Measurements from ENCODE around the gene LACRT.

LACRT gene

DNA sequence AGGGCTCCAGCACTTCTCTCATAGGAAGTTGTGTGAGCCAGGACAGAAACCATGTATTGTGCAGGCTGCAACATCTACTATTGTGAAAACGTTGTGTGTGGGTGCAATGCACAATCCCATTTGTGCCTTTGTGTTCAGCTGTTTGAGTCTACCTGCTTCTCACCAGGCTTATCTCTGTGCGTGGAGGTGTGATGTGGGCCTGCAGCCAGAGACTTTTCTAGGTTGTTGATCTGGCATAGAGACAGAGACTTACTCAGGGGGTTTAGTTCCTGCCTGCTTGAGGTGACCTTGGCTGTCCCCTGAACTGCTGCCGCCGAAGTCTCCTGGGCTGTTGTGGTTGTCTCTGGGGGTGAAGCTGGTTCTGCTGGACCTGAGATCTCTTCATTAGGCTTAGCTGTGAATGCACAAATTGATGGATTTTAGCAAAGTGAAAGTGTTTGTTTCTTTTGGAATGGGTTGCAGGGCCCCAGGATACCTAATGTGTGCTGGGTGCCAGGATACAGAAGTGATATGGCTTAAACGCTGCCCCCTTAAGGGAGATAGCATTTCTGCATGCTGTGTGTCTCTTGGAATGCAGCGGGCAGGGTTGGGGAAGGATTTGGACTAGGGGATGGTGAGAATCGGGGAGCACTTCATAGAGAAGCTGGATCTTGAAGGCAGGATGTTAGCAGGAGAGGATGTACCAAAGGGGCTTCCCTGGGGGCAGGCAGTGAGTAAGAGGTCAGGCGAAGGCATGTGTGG is 2.5 kb downstream of the LACRT start:
- no peak for DNase-seq

DNA sequence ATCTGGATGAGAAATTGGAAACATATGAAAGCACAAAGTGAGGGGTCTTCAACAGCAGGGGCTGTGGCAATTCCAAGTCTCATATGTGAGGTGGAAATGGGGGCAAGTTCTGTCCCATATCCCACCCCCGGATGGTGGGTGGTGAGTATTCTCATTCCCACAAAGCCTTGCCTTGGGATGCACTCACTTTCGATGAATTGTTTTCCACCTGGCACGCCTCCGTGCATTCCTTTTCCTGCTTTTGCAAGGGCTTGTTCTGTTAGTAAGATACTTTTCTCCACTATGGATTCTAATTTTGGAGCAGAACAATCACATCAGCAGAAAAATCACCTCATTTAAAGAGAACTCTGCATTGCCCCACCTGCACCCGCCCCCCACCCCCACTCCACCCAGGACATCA is 3.1 kb downstream of the LACRT start:
- DNase-seq, result no peak

DNA sequence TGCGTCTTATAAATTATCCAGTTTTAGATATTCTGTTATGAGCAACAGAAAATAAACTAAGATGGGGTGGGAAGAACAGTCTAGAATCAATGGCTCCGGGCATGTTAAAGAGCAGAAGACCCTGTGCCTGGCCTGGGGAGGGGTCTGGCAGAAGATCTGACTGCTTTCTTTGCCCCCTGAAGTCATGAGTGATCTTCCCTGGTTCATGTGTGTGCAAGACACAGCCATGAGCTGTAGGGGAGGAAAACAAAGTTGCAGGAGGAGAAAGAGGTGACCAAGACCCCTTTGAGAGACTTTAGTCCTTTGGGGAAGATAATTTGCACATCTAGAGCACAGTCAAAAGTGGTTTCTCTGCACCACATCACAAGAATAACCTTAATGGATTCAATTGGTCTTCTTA is 4.8 kb downstream of the LACRT start:
- DNase-seq, result no peak

DNA sequence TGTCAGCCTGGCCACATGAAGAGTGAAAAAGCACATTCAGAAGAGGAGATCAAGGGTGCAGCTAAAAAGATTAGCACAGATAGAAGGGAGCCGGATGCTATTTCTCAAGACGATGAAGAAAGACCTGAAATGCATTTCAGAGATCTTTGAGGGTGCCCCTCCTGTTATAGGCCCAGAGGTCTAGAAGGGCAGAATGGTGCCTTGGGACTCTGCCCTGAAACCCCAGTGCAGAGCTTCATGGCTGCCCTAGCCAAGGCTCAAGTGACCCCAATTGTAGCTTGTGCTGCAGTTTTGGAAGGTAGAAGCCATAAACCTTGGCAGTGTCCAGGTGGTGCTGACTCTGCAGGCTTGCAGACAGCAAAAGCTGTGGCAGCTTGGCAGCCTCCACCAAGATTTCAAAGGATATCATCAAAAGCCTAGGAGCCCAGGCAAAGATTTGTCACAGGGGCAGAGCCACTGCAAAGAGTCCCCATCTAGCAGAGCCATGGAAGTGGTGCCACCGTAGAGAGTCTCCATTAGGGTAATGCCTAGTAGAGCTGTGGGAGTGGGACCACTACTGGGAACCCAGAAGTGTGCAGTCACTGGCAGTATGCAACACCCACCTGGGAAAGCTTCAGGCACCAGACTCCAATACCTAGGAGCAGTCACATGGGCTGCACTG is 6.4 kb downstream of the LACRT start:
- no peak for DNase-seq

DNA sequence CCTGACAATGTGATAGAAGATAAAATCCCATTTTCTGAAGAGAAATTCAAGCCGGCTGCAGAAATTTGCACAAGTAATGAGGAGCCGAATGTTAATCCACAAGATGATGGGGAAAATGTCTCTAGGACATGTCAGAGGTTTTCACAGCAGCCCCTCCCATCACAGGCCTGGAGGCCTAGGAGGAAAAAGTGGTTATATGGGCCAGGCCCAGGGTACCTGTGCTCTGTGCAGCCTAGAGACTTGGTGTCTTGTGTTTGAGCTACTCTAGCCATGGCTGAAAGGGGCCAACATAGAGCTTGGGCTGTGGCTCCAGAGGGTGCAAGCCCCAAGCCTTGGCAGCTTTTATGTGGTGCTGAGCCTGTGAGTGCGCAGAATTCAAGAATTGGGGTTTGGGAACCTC is 7.4 kb downstream of the LACRT start:
- no peak for DNase-seq

DNA sequence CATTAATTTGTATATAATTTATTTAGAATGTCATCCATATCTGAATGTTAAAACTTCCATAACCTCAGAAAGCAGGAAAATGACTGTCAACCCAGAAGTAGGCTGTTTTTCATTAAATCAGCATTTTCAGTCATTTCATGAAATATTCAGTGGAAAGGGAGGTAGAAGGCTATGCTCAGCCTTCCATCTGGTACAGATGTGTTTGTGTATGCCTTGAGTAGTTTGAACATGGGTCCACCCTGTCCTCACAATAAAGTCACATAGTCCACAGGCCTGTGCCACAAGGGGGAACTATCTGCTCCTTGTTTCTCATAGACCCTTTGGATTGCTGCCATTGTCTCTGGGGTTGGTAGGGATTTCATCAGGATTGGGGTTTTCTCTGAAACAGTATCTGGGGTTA is 9.1 kb downstream of the LACRT start:
- no peak for DNase-seq

DNA sequence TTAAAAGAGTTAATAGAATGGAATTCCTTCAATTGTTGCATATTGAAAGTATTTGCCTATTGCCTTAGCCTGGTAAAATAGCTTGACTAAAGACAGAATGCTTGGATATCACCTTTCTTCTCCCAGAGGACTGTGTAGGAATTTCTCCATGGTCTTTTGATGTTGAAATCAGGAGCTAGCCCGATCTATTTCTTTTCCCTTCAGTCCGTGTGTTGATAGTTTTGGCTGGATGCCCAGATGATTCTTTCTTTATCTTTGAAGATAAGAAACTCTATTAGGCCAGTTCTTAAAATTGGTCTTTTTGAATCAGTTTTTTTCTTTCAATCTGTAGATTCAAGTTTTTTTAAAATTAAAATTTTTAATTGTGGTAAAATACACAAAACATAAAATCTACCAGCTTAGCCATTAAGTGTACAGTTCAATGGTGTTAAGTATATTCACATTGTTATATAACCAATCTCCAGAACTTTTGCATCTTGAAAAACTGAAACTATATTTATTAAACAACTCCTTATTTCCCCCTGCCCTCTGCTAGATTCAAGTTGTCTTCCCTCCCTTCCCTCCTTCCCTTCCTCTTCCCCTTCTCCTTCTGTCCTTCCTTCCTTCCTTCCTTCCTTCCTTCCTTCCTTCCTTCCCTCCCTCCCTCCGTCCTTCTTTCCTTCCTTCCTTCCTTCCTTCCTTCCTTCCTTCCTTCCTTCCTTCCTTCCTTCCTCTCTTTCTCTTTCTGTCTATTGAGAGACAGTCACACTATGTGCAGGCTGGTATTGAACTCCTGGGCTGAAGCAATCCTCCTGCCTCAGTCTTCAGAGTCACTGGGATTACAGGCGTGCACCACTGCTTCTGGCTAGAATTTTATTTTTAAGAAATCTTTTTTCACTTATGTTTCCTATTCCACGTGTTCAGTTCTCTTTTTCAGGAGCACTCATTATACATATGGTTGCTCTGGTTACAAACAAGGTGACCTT is 10.1 kb downstream of the LACRT start:
- DNase-seq, result no peak

DNA sequence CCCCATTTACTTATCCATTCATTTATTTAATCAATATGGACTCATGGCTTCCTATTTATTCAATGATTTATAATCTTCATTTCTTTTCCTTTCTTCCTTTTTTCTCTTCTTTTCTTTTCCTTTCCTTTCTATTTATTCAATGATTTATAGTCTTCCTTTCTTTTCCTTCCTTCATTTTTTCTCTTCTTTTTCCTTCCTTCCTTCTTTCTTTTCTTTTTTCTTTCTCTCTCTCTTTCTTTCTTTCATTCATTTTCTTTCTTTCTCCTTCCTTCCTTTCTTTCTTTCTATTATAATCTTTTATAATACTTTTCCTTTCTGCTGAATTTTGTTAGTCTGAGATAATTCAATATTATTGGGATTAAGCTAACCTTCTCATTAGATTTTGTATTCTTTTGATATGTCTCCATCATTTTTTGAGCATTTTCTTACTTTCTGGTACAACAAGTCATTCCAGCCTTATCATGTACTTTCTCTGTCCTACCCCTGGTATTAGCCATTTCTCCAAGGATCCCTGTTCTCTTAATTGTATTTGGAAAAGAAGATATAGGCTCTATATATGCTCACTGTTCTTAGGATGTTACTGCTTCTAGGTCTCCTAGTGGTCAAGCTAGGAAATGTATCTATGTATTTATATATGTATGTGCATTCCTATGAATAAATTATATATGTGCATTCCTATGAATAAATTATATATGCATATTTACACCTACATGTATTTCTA is 12.1 kb downstream of the LACRT start:
- peak in 1 of 2 experiments; percentile 7 for DNase-seq

DNA sequence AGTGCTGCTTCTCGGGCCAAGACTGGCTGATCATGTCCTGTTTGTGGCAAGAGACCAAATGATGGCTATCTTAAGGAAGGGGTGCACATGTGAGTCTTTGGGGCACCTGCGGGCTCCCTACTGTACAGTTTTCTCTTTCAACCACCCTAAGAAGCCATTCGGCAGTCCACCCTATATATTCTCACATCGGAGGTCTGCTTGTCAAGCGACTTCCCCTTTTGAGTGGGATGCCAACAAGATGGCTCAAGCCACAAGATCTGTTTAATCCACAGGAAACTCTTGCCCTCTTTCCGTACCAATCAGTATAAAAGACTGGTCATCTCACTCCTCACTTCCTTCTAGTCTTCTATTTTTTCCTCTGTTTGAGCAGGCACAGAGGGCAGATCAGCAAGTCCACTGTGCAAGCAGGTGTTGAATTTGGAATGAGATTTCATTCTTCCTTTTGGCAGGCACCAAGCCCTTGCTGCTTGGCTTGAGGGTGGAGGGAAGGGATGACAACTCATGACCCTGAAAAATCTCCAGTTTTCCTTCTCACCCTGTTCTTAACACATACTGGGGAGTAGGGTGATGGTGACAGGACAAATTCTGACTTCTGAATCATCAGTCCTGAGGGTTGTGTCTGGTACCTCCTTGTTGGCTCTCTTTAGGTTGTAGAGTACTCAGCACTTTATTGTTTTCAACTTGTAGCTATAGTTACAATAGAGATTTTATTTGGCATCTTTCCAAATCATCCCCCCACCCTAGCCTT is 17.6 kb downstream of the LACRT start:
- DNase-seq, result no peak

DNA sequence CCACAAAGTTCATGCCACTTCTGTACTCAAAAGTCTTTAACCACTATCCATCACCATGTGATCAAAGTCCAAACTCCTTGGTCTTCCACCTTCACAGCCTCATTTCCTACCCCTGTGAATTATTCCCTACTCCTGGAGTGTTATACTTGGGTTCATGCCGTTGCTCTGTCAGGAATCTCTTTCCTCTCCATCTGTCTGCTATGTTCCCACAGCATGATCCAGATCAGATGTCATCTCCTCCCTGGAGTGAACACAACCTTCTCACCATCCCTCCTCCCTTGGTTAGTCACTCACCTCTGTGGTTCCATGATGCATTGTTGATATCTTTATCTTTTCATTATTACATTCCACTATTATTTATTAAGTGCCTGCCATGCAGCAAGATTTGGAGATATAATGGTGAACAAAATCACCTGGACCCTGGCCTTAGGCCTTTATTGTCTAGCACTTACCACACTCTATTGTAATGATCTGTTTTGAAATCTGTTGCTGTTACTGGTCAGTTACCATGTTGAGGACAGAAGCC is 22.4 kb downstream of the LACRT start:
- DNase-seq, result no peak

DNA sequence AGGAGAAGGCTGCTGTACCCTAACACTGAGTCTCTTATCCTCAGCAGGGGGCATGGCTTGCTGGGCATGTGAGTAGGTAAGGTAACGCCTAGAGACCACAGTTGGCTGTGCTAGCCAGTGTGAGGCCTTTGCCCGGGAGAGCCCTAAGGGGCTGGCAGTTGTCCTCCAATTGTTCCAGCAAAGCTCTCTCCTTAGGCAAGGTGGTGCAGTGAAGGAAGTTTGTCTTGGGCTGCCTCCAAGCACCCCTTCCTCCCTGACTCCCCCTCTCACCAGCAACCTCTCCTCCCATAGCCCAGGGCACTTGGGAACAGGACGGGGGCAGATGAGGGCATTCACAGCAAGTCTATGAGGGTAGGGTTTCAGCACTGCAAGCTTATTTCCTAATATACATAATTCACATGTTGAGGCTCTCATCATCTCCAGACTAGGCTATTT is 23.0 kb downstream of the LACRT start:
- no peak for DNase-seq

DNA sequence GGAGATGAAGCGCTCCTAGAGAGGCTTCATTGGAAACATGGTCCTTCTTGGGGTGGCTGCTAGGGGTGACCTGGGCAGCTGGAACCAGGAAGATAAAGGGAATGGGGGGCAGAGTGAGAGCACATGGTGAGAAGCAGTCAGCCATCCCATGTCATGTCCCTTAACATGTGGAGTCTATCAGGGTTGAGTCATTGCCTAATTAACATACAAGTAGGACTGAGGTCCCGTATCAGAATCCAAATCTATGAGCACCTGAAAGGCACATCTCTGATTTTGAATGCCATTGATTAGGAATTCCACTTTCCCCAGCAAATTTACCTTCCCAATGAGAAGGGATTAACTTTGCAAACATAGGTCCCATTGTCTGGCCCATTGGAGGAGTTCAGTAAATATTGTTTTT is 25.9 kb downstream of the LACRT start:
- DNase-seq, result no peak

DNA sequence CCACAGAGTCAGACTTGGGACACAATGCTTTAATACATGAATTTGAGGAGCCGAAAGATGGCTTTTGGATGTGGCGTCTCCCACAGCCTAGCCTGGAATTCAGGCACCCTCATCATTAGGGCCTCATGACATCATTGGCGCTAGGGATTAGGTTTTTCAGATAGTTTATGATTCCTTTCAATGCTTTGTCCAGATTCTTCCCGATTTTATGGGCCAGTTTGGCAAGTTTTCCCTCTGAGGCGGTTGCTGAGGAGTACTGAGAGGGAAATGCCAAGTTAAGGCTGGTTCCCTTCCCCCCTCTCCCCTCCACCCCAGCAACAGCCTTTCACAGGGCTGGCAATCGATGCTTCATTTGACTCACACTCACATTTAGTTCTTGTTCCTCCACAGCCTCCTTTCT is 26.5 kb downstream of the LACRT start:
- no peak for DNase-seq

DNA sequence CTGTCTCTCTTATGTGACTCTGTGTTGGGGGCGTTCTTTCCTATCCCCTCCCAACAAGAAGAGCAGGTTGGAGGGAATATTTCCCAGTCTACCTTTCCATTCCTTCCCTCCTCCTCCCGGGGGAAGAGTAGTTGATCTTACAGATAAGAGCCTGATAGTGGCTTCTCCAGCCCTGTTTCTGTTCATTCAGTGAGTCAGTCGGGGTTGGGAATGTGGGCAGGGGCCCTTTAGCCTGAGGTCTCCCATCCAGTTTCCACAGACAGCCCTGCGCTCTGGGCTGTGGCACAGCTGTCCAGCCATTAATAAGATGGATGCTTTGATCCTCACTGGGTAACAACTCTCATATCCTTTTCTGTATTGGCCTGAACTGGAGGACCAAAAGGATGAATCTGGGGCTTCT is 28.1 kb downstream of the LACRT start:
- DNase-seq, result no peak

DNA sequence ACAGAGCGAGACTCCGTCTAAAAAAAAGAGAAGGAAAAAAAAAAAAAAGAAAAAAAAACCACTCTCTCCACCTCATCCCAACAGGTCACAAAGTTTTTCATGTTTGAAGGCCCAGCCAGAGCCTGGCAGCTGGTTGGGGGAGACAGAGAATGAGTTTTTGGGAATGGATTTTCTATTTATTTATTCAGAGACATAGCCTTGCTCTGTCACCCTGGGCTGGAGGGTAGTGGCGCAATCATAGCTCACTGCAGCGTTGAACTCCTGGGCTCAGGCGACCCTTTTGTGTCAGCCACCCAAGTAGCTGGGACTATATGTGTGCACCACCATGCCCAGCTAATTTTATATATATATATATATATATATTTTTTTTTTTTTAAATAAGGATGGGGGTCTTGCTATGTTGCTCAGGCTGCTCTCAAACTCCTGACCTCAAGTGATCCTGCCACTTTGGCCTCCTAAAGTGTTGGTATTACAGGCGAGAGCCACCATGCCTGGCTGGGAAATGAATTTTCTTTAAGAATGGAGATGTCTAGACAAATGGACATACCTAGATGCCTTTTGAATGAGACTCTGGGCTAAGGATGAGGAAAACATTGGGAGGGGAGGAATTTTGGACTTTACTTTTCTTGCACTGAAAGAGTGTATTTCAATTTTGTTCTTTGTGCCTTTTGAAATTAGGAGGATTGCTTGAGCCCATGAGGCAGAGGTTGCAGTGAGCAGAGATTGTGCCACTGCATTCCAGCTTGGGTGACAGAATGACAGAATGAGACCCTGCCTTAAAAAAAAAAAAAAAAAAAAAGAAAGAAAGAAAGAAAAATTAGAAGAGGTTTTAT is 29.3 kb downstream of the LACRT start:
- no peak for DNase-seq

DNA sequence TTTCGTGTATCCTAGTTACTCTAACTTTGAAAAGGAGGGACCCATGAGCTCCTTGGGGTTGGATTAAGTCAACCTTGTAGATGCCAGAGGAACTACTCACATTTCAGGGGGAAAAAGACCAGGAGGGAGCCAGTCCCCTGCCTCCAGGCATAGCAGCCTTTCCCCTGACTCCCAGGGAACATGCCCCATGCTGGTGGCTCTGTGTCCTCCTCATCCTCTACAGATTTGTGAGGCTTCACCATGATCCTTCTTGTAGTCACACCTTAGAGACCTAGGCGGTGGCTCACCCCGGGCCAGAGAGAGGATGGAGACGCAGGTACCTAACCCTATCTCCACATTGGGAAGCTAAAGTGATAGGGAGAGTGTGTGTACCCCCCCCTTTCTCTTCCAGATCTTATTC is 30.3 kb downstream of the LACRT start:
- DNase-seq, result no peak

DNA sequence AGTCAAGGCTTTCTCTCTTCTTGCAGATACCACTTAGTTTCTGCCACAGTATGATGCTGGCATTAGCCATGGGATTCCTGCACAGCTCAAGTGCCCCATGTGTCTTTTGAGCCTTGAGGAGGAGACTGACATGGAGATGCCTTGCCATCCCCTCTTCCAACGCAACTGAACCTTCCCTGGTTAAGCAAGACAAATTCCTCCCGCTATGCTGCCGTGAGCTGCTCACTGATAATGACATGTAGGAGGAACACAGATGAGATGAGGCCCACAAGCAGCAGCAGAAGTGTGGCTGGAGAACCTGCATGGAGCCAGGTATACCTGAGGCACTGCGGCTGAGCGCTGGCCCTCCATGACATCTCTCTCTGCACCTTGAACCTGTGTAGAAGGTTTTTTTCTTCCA is 30.8 kb downstream of the LACRT start:
- no peak for DNase-seq

DNA sequence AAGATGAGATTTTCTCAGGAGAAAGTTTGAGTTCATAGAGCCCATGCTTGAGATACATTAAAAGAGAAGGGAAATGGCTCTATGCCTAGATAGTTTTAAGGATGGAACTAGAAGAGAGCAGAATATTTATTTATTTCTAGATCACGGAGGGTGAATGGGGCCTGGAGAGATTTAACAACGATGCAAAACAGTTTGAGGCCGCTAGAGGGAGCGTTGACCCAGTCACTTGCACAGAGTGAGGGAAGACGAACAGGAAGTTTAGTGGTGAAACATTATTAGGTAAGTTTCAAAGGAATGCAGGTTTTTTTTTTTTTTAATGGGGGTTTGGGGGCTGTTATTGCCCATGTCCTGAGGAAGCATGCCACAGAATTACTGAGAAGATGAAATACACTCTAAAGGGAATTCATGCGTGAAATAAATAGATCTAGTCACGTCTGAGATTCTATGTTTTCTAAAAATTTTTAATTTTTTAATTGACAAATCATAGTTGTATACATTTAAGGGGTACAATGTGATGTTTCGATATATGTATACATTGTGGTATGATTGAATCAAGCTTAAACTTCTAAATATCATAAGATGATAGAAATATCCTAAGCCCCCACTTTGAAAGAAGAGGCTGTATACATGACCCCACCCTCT is 31.4 kb downstream of the LACRT start:
- DNase-seq, result peak in 1 of 2 experiments; percentile 23

DNA sequence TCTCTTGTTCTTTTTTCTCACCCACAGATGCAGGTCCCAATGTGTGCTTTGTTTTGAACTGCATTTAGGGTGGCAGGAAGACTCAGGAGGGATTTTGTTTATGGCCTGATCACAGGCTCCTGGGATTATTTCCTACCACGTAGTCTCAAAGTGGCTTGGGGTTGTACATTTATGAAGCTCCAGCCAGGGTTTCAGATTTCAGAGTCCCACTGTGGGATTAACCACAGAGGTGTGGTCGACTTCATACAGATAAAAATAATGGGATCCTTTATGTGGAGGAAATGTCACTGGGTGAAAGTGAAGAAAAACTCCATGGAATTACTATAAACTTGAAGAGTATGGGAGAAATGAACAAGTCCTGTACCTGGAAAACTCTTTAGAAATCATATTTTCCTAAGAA is 32.0 kb downstream of the LACRT start:
- DNase-seq, result no peak

DNA sequence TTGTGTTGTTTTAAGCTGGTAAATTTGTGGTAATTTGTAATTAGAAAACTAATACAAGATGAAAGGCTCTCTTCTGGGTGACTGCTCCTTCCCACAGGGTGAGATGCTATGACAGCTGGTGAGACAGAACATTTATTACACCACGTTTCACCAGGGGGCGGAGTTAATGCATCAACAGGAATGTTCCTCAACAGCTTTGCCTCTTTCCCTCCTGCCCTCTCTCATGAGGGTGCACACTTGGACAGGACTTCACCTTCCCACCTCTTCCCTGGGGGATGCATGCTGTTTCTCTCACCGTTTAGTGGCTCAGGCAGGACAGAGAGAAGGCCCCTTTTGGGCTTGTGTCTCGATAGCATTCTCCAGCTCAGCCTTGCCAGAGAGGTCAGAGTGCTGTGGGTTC is 32.9 kb downstream of the LACRT start:
- DNase-seq, result peak in 1 of 2 experiments; percentile 44
